CD8-positive, alpha-beta memory T cell (primary cell): ENCODE measurements around the gene STARD13. TPM values are rescaled to one million over a fixed set of nuclear protein-coding genes. Genes with fewer than 3 reads are reported as not detected.
A peak's percentile ranks its signal among the peaks of the same experiment; 100 is the strongest.

Experiments
- CTCF ChIA-PET: fragments of 350-600 bp; sonication (Branson Sonifier 250); formaldehyde crosslinking; loops from one replicate; lab custom pipeline; 2021; ENCODE audit warnings: antibody characterized with exemption; lab: Charles Lee
- POLR2A ChIA-PET: fragments of 350-600 bp; sonication (Branson Sonifier 250); formaldehyde crosslinking; loops from one replicate; lab custom pipeline; 2021; ENCODE audit warnings: antibody characterized with exemption; lab: Charles Lee
- DNase-seq, 5 donors: peaks; one replicate each; pipeline versions ENCODE4 v3.0.0 to v3.0.0-alpha.2; 2020 to 2022; ENCODE audit warnings: mixed read lengths in 1 of 5
- H3K27ac ChIP-seq: one replicate; pipeline ENCODE4 v1.7.0; 2013; ENCODE audit warnings: low read depth, mild to moderate bottlenecking, low read length, moderate library complexity
- H3K27me3 ChIP-seq: 2 replicates; pipeline ENCODE4 v1.7.0; 2013; ENCODE audit warnings: low read length, mild to moderate bottlenecking; ENCODE audit not compliant: insufficient read depth, poor library complexity, severe bottlenecking
- H3K36me3 ChIP-seq: 2 replicates; pipeline ENCODE4 v1.7.0; 2013; ENCODE audit warnings: mild to moderate bottlenecking, low read length, moderate library complexity; ENCODE audit not compliant: insufficient read depth
- H3K4me1 ChIP-seq: 2 replicates; pipeline ENCODE4 v1.7.0; 2013; ENCODE audit warnings: mild to moderate bottlenecking, low read length, moderate library complexity; ENCODE audit not compliant: insufficient read depth
- H3K4me3 ChIP-seq: 2 replicates; pipeline ENCODE4 v1.7.0; 2013; ENCODE audit warnings: mild to moderate bottlenecking, low read length
- H3K9me3 ChIP-seq: 2 replicates; pipeline ENCODE4 v1.7.0; 2013; ENCODE audit warnings: mild to moderate bottlenecking, low read length
- H3K27ac Mint-ChIP-seq, 8 donors: one replicate each; pipeline ENCODE4 v1.8.0; 2020 to 2021; ENCODE audit warnings: mixed read lengths in 8 of 8, mild to moderate bottlenecking in 6 of 8, inconsistent platforms in 3 of 8, moderate library complexity in 3 of 8
- H3K27me3 Mint-ChIP-seq, 2 donors: one replicate each; pipeline ENCODE4 v1.8.0; 2020 to 2021; ENCODE audit warnings: mixed read lengths in 2 of 2, mild to moderate bottlenecking in 1 of 2, moderate library complexity in 1 of 2
- H3K36me3 Mint-ChIP-seq, 3 donors: one replicate each; pipeline ENCODE4 v1.8.0; 2020 to 2021; ENCODE audit warnings: mixed read lengths in 3 of 3, inconsistent platforms in 1 of 3, mild to moderate bottlenecking in 1 of 3
- H3K4me1 Mint-ChIP-seq, 3 donors: one replicate each; pipeline ENCODE4 v1.8.0; 2020 to 2021; ENCODE audit warnings: mixed read lengths in 3 of 3, inconsistent platforms in 1 of 3, mild to moderate bottlenecking in 1 of 3
- H3K4me3 Mint-ChIP-seq, 7 donors: one replicate each; pipeline ENCODE4 v1.8.0; 2020 to 2021; ENCODE audit warnings: mixed read lengths in 7 of 7, mild to moderate bottlenecking in 6 of 7, moderate library complexity in 4 of 7, inconsistent platforms in 2 of 7
- H3K9me3 Mint-ChIP-seq, 5 donors: one replicate each; pipeline ENCODE4 v1.8.0; 2020 to 2022; ENCODE audit warnings: mixed read lengths in 5 of 5, mild to moderate bottlenecking in 3 of 5, moderate library complexity in 2 of 5, inconsistent platforms in 1 of 5
- polyA plus RNA-seq: library from polyadenylated mRNA; unstranded; fragments of 300-500 nt; fragmentation: Illumina TruSeq; gene quantifications from one replicate; pipeline ENCODE4 v1.2.3, GENCODE V29; 2021
- total RNA-seq, 2 experiments: library from RNA; stranded (reverse); gene quantifications; one replicate each; pipeline ENCODE4 v1.2.3, GENCODE V29; 2021

Gene STARD13
- total and polyA plus RNA-seq, 3 experiments from 2014 or later: 0.40 to 0.48 TPM; not detected in 1

- no peak overlapping the region for H3K27ac ChIP-seq
- Mint-ChIP-seq H3K9me3 (no peaks in the 10 kb centered on the region), H3K4me3 (no peak overlapping the region), H3K27ac (no peak overlapping the region), H3K36me3 (no peaks in the 10 kb centered on the region), H3K27me3 (peaks cover 3 to 4% of the 10 kb centered on the region in 2 donors), H3K4me1 (peaks cover 6 to 9% (median 8%) of the 10 kb centered on the region in 3 donors)
- DNase-seq: no peak
- no peaks in the 10 kb centered on the region for H3K27me3 ChIP-seq
- H3K4me3 ChIP-seq: no peak overlapping the region
- ChIA-PET CTCF (no interaction called here), POLR2A (no interaction called here)
- no peaks in the 10 kb centered on the region for H3K4me1 ChIP-seq
- H3K9me3 ChIP-seq: no peaks in the 10 kb centered on the region
- no peaks in the 10 kb centered on the region for H3K36me3 ChIP-seq
Measured at GRCh38 chr13:33188093-33188882, 97.3 kb downstream of the STARD13 start.

DNA sequence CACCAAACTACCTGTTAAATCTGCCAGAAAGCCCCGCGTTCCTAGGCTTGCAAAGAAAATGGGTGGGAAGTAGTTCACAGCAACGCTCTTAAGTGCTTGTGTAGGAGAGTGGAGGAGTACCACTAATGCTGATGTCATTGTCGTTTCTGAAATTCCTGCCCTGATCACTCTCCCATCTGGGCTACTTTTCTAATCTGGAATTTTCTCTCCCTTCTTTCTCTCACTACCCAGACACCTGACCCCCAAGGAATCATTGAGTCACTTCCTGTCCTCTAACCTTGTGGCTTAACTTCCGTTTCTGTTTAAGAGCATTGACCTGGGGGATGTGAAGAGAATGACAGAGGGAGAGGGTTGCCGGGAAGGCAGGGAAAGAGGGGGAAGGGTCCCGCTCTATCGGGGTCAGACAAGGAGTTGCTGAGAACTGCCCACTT, 98.7 kb downstream of the STARD13 start:
- H3K4me1 ChIP-seq: no peaks in the 10 kb centered on the region
- H3K27ac ChIP-seq: no peak overlapping the region
- ChIA-PET POLR2A (no interaction called here), CTCF (no interaction called here)
- H3K36me3 ChIP-seq: no peaks in the 10 kb centered on the region
- peak overlapping the region in 1 of 7 donors; percentile 1 for H3K4me3 Mint-ChIP-seq
- H3K27me3 ChIP-seq: no peaks in the 10 kb centered on the region
- no peak for DNase-seq
- peaks cover 3 to 5% (median 5%) of the 10 kb centered on the region in 3 donors for H3K4me1 Mint-ChIP-seq
- no peaks in the 10 kb centered on the region for H3K9me3 ChIP-seq
- peaks cover 8% of the 10 kb centered on the region in 2 donors for H3K27me3 Mint-ChIP-seq
- no peak overlapping the region for H3K27ac Mint-ChIP-seq
- H3K36me3 Mint-ChIP-seq: no peaks in the 10 kb centered on the region
- H3K4me3 ChIP-seq: no peak overlapping the region
- H3K9me3 Mint-ChIP-seq: no peaks in the 10 kb centered on the region

GRCh38 chr13:33185853-33186252, 99.7 kb downstream of the STARD13 start:
- Mint-ChIP-seq H3K27me3 (peaks cover 8 to 11% of the 10 kb centered on the region in 2 donors), H3K9me3 (no peaks in the 10 kb centered on the region), H3K36me3 (no peaks in the 10 kb centered on the region), H3K27ac (no peak overlapping the region), H3K4me1 (peaks cover 3 to 5% (median 5%) of the 10 kb centered on the region in 3 donors), H3K4me3 (no peak overlapping the region)
- Histone ChIP-seq H3K27ac (no peak overlapping the region), H3K27me3 (no peaks in the 10 kb centered on the region), H3K36me3 (no peaks in the 10 kb centered on the region), H3K4me3 (no peak overlapping the region), H3K4me1 (no peaks in the 10 kb centered on the region), H3K9me3 (no peaks in the 10 kb centered on the region)
- CTCF ChIA-PET: no interaction called here
- DNase-seq: no peak
- POLR2A ChIA-PET: no interaction called here

DNA sequence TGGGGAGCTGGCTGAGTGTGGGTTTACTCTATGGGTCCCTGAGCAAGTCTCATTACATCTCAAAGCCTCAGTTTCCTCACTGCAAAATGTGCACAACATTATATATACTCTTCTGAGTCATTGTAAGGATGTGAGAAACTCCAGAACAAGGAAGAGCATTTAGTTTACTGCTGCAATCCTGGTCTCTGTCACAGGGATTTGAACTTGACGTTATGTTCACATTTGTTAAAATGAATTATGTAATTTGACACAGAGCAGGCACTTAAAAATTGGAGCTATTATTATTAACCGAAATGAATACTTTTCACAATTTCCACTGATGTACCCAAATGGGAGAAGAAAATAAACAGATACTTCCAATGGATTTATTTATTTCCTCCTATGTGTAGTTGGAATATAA, 101.0 kb downstream of the STARD13 start:
- H3K4me3 Mint-ChIP-seq: no peak overlapping the region
- H3K27me3 Mint-ChIP-seq: peaks cover 8 to 15% of the 10 kb centered on the region in 2 donors
- CTCF ChIA-PET: no interaction called here
- Histone ChIP-seq H3K4me1 (no peaks in the 10 kb centered on the region), H3K27ac (no peak overlapping the region), H3K9me3 (no peaks in the 10 kb centered on the region), H3K36me3 (no peaks in the 10 kb centered on the region), H3K27me3 (no peaks in the 10 kb centered on the region), H3K4me3 (no peak overlapping the region)
- no peaks in the 10 kb centered on the region for H3K36me3 Mint-ChIP-seq
- H3K4me1 Mint-ChIP-seq: peaks cover 3 to 5% (median 5%) of the 10 kb centered on the region in 3 donors
- POLR2A ChIA-PET: no interaction called here
- DNase-seq: no peak
- H3K27ac Mint-ChIP-seq: no peak overlapping the region
- no peaks in the 10 kb centered on the region for H3K9me3 Mint-ChIP-seq

- no peaks in the 10 kb centered on the region for H3K9me3 ChIP-seq
- Mint-ChIP-seq H3K27me3 (peaks cover 8 to 15% of the 10 kb centered on the region in 2 donors), H3K9me3 (no peaks in the 10 kb centered on the region), H3K4me3 (no peak overlapping the region), H3K36me3 (no peaks in the 10 kb centered on the region), H3K27ac (no peak overlapping the region), H3K4me1 (peaks cover 3 to 5% (median 5%) of the 10 kb centered on the region in 3 donors)
- H3K4me1 ChIP-seq: no peaks in the 10 kb centered on the region
- no peaks in the 10 kb centered on the region for H3K27me3 ChIP-seq
- DNase-seq: no peak
- ChIA-PET POLR2A (no interaction called here), CTCF (no interaction called here)
- no peak overlapping the region for H3K27ac ChIP-seq
- H3K36me3 ChIP-seq: no peaks in the 10 kb centered on the region
- no peak overlapping the region for H3K4me3 ChIP-seq
Measured at GRCh38 chr13:33184112-33184490, 101.5 kb downstream of the STARD13 start.

- Histone ChIP-seq H3K4me1 (no peaks in the 10 kb centered on the region), H3K36me3 (no peaks in the 10 kb centered on the region), H3K27me3 (no peaks in the 10 kb centered on the region), H3K27ac (no peak overlapping the region), H3K4me3 (no peak overlapping the region), H3K9me3 (no peaks in the 10 kb centered on the region)
- no peak overlapping the region for H3K4me3 Mint-ChIP-seq
- CTCF ChIA-PET: no interaction called here
- no peak overlapping the region for H3K27ac Mint-ChIP-seq
- peaks cover 8 to 15% of the 10 kb centered on the region in 2 donors for H3K27me3 Mint-ChIP-seq
- no peaks in the 10 kb centered on the region for H3K9me3 Mint-ChIP-seq
- POLR2A ChIA-PET: no interaction called here
- H3K36me3 Mint-ChIP-seq: no peaks in the 10 kb centered on the region
- no peak for DNase-seq
- H3K4me1 Mint-ChIP-seq: peaks cover 3 to 5% (median 5%) of the 10 kb centered on the region in 3 donors
Measured at GRCh38 chr13:33183431-33184111, 102.0 kb downstream of the STARD13 start.

DNA sequence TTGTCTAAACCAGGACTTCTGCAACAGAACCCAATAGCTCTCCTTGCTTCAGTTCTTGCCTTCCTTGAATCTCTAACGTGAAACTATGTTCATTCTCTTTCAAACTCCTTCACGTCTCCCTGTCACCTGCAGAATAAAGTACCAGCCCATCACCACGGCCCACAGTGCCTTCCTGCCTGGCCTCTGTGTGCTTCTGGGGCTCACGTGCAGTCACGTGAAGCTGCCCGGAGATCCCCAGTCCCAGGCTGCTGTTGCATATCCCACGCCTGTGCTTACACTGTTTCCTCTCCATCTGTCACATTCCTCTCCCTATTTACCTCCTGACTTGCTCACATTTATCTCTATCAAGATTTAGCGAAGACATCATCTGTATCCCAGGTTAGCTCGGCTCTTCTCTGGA, 102.8 kb downstream of the STARD13 start:
- no peak overlapping the region for H3K4me3 ChIP-seq
- Mint-ChIP-seq H3K27me3 (peaks cover 8 to 15% of the 10 kb centered on the region in 2 donors), H3K4me1 (peaks cover 3 to 5% (median 5%) of the 10 kb centered on the region in 3 donors), H3K36me3 (no peaks in the 10 kb centered on the region), H3K4me3 (no peak overlapping the region), H3K27ac (no peak overlapping the region), H3K9me3 (no peaks in the 10 kb centered on the region)
- H3K27me3 ChIP-seq: no peaks in the 10 kb centered on the region
- no peak overlapping the region for H3K27ac ChIP-seq
- no peaks in the 10 kb centered on the region for H3K36me3 ChIP-seq
- ChIA-PET CTCF (no interaction called here), POLR2A (no interaction called here)
- H3K4me1 ChIP-seq: no peaks in the 10 kb centered on the region
- H3K9me3 ChIP-seq: no peaks in the 10 kb centered on the region
- no peak for DNase-seq

DNA sequence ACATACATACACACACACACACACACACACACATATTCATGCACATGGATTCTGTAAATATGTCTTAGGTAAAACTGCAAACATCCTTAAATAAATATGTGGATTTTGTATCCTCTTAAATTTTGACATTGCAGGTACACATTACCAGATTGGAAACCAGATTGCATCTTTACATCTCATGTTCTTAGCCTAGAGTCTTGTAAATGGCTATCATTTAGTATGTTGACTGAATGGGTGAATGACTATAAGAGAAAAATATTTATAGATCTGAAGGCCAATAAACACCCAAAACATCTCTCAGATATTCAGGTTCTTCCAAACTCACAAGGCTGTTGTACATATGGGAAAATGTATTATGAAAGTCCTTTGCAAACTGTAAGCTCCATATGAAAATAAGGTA, 104.3 kb downstream of the STARD13 start:
- CTCF ChIA-PET: no interaction called here
- H3K36me3 Mint-ChIP-seq: no peaks in the 10 kb centered on the region

More for the DNA sequence above, 104.3 kb downstream of the STARD13 start:
- no peak overlapping the region for H3K27ac ChIP-seq
- no peaks in the 10 kb centered on the region for H3K4me1 Mint-ChIP-seq
- H3K4me3 ChIP-seq: no peak overlapping the region
- H3K27ac Mint-ChIP-seq: no peak overlapping the region
- H3K27me3 Mint-ChIP-seq: peaks cover 8 to 15% of the 10 kb centered on the region in 2 donors
- no peaks in the 10 kb centered on the region for H3K4me1 ChIP-seq
- H3K36me3 ChIP-seq: no peaks in the 10 kb centered on the region
- no peak overlapping the region for H3K4me3 Mint-ChIP-seq
- no peaks in the 10 kb centered on the region for H3K9me3 ChIP-seq
- POLR2A ChIA-PET: no interaction called here
- H3K9me3 Mint-ChIP-seq: no peaks in the 10 kb centered on the region
- no peaks in the 10 kb centered on the region for H3K27me3 ChIP-seq
- no peak for DNase-seq
